ENCODE results near the gene ENTPD1. TPM values are rescaled to one million over a fixed set of nuclear protein-coding genes. Genes with fewer than 3 reads are reported as not detected.

The ENTPD1 gene
- polyA plus RNA-seq, 3 donors, result 62.2 to 71.1 (median 70.4) TPM

DNA sequence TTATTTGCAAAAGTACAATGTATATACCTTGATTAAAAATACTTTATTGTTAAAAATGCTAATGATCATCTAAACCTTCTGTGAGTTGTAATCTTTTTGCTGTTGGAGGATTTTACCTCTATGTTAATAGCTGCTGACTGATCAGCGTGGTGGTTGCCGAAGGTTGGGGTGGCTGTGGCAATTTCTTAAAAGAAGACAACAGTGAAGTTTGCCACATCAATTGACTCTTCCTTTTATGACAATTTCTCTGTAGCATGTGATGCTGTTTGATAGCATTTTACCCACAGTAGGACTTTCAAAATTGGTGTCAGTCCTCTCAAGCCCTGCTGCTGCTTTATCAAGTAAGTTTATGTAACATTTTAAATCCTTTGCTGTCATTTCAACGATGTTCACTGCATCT lies 16.9 kb upstream of the ENTPD1 start:
- no peaks in the 10 kb centered on the region for H4K20me1 ChIP-seq (ENCODE audit: insufficient read depth, low read length)
- peaks cover 11 to 13% of the 10 kb centered on the region in 2 donors for H3K4me1 ChIP-seq (ENCODE audit: control insufficient read depth in 1 of 2, insufficient read depth in 2 of 2, low read length in 2 of 2)
- Mint-ChIP-seq H3K27me3 (ENCODE audit: low read depth in 3 of 3) (peaks cover 0 to 1% (median 0%) of the 10 kb centered on the region in 3 donors), H3K27ac (no peak overlapping the region), H3K9me3 (peaks cover 0 to 7% (median 3%) of the 10 kb centered on the region in 7 donors), H3K4me3 (no peak overlapping the region), H3K36me3 (peaks cover 10 to 24% of the 10 kb centered on the region in 2 donors), H3K4me1 (peaks cover 21% of the 10 kb centered on the region)
- no peak overlapping the region for H3K4me3 ChIP-seq (replicated peaks in 1 of 3; ENCODE audit: low read depth in 2 of 3, low read length in 3 of 3)
- H3K79me2 ChIP-seq (ENCODE audit: insufficient read depth, low read length), result no peaks in the 10 kb centered on the region
- intact Hi-C loops (cut with micrococcal nuclease), result no loop called here
- no peak overlapping the region for H3K4me2 ChIP-seq (replicated peaks; ENCODE audit: extremely low read depth, low read length, poor library complexity, severe bottlenecking)
- H3K36me3 ChIP-seq (replicated peaks in 1 of 2; ENCODE audit: control insufficient read depth in 1 of 2, insufficient read depth in 2 of 2, low read length in 2 of 2), result no peaks in the 10 kb centered on the region
- H3K27me3 ChIP-seq (ENCODE audit: control insufficient read depth in 2 of 2, insufficient read depth in 2 of 2, low read length in 2 of 2), result no peaks in the 10 kb centered on the region
- H3K9ac ChIP-seq (ENCODE audit: insufficient read depth, low read length, poor library complexity, severe bottlenecking), result no peak overlapping the region
- 100% methylated on average over 1 of the region's 3 CpGs for WGBS (ENCODE audit: insufficient coverage)
- peaks cover 0 to 3% of the 10 kb centered on the region in 2 donors for H3K9me3 ChIP-seq (replicated peaks in 1 of 2; ENCODE audit: control insufficient read depth in 1 of 2, insufficient read depth in 1 of 2, low read length in 2 of 2)
- no peak for TF ChIP-seq CTCF (IDR thresholded peaks at IDR 0.05)
- DNase-seq, result no peak
- no peak overlapping the region for H3K27ac ChIP-seq (ENCODE audit: low read depth in 1 of 2, low read length in 2 of 2)
- H2AFZ ChIP-seq (ENCODE audit: insufficient read depth, low read depth, low read length, poor library complexity, severe bottlenecking), result no peak overlapping the region

- Histone ChIP-seq H4K20me1 (ENCODE audit: insufficient read depth, low read length) (no peaks in the 10 kb centered on the region), H3K27me3 (ENCODE audit: control insufficient read depth in 2 of 2, insufficient read depth in 2 of 2, low read length in 2 of 2) (no peaks in the 10 kb centered on the region), H3K4me3 (replicated peaks in 1 of 3; ENCODE audit: low read depth in 2 of 3, low read length in 3 of 3) (peak overlapping the region in 1 of 3 experiments; percentile 10), H3K79me2 (ENCODE audit: insufficient read depth, low read length) (no peaks in the 10 kb centered on the region), H3K4me2 (replicated peaks; ENCODE audit: extremely low read depth, low read length, poor library complexity, severe bottlenecking) (peak overlapping the region; percentile 9), H3K4me1 (ENCODE audit: control insufficient read depth in 1 of 2, insufficient read depth in 2 of 2, low read length in 2 of 2) (peaks cover 13 to 15% of the 10 kb centered on the region in 2 donors), H3K9ac (ENCODE audit: insufficient read depth, low read length, poor library complexity, severe bottlenecking) (no peak overlapping the region), H3K9me3 (replicated peaks in 1 of 2; ENCODE audit: control insufficient read depth in 1 of 2, insufficient read depth in 1 of 2, low read length in 2 of 2) (peaks cover 0 to 6% of the 10 kb centered on the region in 2 donors), H3K36me3 (replicated peaks in 1 of 2; ENCODE audit: control insufficient read depth in 1 of 2, insufficient read depth in 2 of 2, low read length in 2 of 2) (no peaks in the 10 kb centered on the region), H3K27ac (ENCODE audit: low read depth in 1 of 2, low read length in 2 of 2) (peak overlapping the region in 1 of 2 donors; percentile 67), H2AFZ (ENCODE audit: insufficient read depth, low read depth, low read length, poor library complexity, severe bottlenecking) (peak overlapping the region; percentile 71)
- H3K4me1 Mint-ChIP-seq, result peaks cover 27% of the 10 kb centered on the region
- intact Hi-C loops (cut with micrococcal nuclease), result no loop called here
- H3K9me3 Mint-ChIP-seq, result peaks cover 0 to 14% (median 3%) of the 10 kb centered on the region in 7 donors
- H3K27me3 Mint-ChIP-seq (ENCODE audit: low read depth in 3 of 3), result peaks cover 0 to 1% (median 0%) of the 10 kb centered on the region in 3 donors
- 20% methylated on average over 2 of the region's 6 CpGs for WGBS (ENCODE audit: insufficient coverage)
- H3K4me3 Mint-ChIP-seq, result peak overlapping the region in 1 of 2 donors; percentile 65
- H3K27ac Mint-ChIP-seq, result peak overlapping the region; percentile 16 to 90 (median 76)
- DNase-seq, result no peak
- TF ChIP-seq CTCF (IDR thresholded peaks at IDR 0.05), result no peak
- peaks cover 12 to 27% of the 10 kb centered on the region in 2 donors for H3K36me3 Mint-ChIP-seq
Measured at GRCh38 chr10:95741807-95742467, 14.0 kb upstream of the ENTPD1 start.

All from CD14-positive monocyte (primary cell).